Stimulated activated CD4-positive, alpha-beta T cell treated with anti-CD3 and anti-CD28 coated beads, TNF-alpha, amount 100 ng/mL, for 48 hours (primary cell): ENCODE measurements around the gene IDH2.
"Not testable (repeated sequence)": the region's sequence is repeated elsewhere in the genome, so short reads cannot be mapped to it uniquely, and the experiment has no call there.

Experiments used
- DNase-seq, 3 donors: peaks; one replicate each; pipeline ENCODE4 v3.0.0-alpha.2; 2020; ENCODE audit warnings: low read depth in 3 of 3

IDH2 gene

DNA sequence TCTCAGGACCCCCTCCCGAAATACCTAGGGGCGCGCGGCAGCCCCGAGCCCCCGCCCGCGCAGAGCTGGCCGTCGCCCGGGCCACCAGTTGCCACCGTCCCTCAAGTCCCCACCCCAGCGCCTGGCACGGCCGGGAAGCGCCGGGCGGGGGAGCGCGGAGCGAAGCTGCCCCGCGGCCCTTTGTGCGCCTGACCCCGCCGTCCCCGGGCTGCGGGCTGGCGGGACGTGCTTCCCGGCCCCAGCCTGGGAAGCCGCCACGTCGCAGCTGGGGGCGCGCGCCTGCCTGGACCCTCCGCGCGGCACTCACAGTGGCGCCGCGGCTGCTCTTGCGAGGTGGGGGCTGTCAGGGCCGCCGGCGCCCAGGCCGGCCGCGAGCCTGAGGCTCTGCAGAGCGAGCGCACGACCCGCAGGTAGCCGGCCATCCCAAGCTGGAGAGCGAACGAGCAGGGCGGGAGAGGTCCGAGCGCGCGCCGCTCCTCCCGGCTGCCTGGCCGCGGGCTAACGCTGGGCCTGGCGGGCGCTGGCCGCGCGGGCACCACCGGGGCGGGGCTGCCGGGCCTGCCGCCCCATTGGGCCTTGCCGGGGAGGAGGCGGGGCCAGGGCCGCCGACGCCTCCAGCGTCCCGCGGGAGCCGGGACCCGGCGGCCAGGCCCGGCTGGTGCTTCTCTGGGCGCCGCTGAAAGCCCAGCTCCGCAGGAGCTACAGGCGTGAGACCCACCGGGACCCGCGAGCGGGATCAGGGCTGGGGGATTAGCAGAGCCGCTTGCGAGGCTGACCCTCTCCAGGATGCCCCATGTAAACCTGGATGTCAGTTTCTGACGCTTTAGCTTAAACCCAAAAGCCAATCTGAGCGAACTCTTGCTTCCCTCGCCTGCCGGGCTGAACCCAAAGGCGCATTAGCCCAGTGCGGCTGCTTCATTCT is at the start of gene IDH2:
Gene IDH2, minus strand, starts transcription at position 500 of the 922 bp plus-strand sequence. Its CDS starts 78 bp downstream, at position 422.
- peak in 2 of 3 donors; percentile 46 to 70 for DNase-seq

DNA sequence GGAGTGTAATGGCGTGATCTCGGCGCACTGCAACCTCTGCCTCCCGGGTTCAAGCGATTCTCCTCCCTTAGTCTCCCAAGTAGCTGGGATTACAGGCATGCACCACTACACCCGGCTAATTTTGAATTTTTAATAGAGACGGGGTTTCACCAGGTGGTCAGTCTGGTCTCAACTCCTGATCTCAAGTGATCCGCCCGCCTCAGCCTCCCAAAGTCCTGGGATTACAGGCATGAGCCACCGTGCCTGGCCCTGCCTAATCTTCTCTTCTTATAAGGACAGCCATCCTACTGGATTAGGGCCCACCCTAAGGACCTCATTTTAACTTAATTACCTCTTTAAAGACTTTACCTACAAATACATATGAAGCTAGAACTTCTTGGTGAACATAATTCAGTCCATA is 48.3 kb upstream of the IDH2 start:
- not testable (repeated sequence) for DNase-seq

DNA sequence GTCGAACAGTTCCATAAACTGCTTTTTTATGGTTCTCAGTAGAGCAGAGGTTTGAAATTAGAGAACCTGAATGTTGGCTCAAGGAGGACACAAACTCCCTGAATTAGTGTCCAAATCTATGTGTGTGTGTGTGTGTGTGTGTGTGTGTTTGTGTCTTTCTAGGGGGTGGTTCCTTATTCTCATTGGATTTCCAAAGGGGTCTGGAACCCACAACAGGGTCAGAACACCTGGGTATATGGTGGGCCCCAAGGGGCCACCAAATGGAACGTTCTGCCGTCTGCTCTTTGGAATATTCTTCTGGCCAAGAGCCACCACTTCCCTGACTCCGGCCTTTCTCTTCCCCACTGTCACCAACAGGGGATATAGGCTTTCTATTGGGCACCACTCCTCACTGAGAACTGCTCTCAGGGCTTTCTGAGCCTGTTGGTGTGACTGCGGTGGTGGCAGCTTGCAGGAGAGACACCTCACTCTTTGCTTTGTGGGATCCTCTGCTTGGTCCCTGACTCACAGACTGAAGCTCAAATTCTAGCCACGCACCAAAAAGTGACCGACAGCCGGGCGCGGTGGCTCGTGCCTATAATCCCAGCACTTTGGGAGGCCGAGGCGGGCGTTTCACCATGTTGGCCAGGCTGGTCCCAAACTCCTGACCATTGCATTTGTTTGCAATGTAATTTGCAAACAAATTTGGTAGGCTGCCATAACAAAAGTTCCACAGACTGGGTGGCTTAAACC is 47.5 kb upstream of the IDH2 start:
- no peak for DNase-seq

DNA sequence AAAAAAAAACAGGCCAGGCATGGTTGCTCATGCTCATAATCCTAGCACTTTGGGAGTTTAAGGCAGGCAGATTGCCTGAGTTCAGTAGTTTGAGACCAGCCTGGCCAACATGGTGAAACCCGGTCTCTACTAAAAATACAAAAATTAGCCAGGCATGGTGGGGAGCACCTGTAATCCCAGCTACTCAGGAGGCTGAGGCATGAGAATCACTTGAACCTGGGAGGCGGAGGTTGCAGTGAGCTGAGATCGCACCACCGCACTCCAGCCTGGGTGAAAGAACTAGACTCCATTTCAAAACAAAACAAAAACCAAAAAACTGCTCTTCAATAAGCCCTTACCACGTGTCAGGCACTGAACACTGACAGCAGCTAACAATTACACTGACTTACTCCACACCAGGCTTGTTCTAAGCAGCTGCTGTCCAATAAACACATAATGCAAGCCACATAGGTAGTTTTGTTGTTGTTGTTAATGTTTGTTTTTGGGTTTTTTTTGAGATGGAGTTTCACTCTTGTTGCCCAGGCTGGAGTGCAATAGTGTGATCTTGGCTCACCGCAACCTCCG is 44.0 kb upstream of the IDH2 start:
- DNase-seq: not testable (repeated sequence)

DNA sequence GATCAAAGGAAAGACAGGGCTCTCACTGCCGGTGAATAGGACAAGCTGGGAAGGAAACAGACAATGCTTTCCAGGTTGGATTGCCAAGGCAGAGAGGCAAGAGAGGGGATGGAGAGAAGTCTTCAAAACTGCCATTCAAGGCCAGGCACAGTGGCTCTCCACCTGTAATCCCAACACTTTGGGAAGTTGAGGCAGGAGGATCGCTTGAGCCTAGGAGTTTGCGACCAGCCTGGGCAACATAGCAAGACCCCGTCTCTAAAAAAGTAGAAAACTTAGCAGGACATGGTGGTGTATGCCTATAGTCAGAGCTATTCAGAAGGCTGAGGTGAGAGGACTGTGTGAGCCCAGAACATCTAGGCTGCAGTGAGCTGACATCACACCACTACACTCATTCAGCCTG is 43.5 kb upstream of the IDH2 start:
- DNase-seq: no peak

DNA sequence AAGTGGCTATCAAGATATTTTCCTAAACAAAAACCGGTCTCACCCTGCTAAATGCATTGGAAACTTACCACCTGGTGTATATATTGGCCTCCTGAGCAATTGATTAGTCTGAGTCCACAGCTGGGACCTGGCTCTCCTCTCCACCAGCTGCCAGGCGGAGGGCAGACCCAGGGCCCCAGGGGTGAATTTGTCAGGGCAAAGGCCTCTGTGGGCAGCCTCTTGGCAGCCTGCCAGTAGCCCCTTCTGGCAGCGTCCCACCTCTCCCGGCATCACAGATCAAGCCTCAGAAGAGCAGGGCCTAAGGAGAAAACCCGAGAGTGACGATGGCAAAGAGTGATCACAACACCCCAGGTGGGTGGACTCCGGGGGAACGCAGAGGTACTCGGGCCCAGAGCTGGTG is 43.0 kb upstream of the IDH2 start:
- no peak for DNase-seq

DNA sequence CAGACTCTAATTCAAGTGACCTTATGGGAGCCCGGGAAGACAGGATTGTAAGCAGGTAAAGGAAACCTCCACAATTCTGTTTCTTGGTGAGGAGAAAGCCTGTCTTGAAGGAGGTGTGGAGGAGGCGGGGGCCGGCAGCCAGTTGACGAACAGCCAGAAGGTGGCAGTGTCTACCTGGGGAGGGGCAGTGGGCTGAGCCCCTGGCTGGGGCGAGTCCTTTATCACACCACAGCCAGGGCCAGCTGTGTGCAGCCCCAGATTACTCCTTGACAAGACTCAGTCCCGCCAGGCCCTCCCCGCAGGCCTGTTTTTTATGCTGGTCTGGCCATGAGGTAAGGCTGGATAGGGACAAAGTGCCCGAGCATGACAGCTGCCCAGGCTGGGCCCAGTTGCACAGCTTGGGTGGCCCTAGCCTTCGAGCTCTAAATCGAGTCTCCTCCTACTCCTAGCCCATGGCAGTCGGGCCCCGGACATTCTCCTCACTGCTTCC is 40.9 kb upstream of the IDH2 start:
- DNase-seq: peak; percentile 45 to 74 (median 50)

DNA sequence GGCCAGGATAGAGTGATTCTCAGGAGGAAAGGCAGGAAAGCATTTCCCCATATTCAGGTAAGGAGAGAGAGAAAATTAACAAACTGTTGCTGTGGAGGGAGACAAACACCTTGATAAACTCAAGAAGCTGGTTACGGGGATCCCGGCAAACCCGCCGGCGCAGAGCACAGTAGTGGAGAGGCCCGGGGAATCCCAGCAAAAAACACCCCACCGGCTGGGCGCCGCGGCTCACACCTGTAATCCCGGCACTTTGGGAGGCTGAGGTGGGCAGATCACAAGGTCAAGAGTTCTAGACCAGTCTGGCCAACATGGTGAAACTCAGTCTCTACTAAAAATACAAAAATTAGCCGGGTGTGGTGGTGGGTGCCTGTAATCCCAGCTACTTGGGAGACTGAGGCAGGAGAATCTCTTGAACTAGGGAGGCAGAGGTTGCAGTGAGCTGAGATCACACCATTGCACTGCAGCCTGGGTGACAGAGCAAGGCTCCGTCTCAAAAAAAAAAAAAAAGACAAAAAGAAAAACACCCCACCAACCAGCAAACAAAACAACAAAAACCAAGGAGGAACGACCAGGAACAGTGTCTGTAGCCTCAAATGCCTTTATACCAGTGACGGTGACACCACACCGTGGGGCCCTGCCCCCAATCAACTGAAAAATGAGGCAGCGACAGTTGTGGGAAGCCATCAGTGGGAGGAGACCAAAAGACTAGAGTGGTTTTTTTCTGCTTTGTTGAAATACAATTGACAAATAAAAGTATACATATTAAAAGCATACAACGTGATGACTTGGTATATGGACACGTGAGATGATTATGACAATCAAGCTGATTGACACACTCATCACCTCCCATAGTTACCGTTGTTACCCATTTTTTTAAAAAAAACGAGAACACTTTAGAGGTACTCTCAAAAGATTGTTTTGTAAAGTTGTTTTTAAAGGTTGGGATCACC is 40.2 kb upstream of the IDH2 start:
- DNase-seq: peak in 2 of 3 donors; percentile 10 to 27

DNA sequence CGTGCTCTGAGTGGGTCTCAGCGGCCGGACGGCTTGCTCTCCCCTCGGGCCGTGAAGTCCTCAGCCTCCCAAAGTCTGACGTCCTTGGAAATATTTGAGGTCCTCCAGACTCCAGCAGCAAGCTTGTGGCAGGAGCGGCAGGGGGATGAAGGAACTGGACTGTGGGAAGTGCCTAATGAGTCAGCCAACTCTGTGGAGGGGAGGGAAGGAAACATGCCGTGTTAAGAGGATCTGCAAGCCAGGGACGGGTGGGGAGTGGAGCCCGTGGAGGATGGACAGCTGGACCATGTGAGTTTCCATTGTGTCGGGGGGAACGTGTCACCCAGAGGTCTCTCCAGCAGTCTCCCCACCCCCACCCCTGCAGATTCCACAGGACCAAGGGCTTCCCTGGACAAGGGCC is 39.4 kb upstream of the IDH2 start:
- no peak for DNase-seq

DNA sequence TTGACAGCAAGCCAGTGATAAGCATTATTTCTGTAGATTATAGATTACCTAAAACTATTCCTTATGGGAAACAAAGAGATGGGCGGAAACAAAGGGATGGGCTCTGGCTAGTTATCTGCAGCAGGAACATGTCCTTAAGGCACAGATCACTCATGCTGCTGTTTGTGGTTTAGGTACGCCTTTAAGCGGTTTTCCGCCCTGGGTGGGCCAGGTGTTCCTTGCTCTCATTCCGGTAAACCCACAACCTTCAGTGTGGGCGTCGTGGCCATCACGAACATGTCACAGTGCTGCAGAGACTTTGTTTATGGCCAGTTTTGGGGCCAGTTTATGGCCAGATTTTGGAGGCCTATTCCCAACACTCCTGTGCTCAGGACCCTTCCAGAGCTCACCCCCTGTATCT is 37.3 kb upstream of the IDH2 start:
- DNase-seq: peak in 1 of 3 donors; percentile 23

DNA sequence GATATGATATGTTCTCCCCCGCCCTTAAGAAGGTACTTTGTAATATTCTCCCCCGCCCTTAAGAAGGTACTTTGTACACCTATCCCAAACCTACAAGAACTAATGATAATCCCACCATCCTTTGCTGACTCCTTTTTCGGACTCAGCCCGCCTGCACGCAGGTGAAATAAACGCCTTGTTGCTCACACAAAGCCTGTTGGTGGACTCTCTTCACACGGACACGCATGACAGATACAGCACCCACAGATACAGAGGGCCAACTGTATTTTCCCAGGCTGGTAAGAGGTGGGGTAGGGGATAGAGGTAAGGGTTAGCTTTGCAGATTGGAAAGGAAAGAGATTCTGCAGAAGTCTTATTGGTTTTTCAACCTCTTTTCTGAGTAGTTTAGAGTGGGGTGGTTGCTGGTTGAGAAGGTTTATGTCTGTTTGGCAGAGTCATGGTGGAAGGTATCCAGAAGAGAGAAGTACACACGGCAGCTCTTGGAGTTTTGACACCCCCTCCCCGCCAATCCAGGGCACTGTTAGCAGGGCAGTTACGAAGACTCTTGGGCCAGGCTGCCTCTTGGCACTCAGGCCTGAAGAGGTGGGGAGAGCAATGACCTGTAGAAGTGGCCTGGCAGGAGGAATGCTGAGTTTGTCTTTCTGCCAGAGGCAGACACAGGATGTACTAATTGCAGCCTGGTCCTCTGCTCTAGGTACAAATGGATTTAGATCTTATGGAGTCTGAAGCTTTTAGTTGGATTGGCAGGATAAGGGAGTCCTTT is 36.0 kb upstream of the IDH2 start:
- DNase-seq: no peak

DNA sequence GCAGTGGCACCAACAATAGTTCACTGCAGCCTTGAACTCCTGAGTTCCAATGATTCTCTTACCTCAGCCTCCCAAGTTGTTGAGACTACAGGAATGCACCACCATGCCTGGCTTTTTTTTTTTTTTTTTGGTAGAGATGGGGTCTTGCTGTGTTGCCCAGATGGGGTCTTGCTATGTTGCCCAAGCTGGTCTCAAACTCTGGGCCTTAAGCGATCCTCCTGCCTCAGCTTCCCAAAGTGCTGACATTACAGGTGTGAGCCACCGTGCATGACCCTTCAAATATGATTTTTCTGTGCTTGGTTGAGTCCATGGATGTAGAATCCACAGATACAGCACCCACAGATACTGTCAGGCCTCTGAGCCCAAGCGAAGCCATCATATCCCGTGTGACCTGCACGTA is 30.2 kb upstream of the IDH2 start:
- DNase-seq: no peak

DNA sequence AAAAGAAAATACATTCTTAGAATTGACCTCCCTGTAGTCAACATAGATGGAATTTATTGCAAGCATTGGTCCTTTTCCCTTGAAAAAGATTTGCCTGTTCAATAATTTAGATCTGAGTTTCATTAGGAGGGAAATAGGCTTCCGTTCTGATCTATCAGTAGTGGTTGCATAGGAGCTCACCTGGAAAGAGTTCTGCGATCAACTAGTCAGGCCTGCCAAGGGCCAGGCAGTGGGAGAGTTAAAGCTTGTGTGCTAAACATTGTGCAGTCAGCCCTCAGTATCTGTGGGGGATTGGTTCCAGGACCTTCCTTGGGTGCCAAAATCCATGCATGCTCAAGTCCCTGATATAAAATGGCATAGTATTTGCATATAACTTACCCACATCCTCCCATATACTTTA is 29.6 kb upstream of the IDH2 start:
- DNase-seq: no peak

DNA sequence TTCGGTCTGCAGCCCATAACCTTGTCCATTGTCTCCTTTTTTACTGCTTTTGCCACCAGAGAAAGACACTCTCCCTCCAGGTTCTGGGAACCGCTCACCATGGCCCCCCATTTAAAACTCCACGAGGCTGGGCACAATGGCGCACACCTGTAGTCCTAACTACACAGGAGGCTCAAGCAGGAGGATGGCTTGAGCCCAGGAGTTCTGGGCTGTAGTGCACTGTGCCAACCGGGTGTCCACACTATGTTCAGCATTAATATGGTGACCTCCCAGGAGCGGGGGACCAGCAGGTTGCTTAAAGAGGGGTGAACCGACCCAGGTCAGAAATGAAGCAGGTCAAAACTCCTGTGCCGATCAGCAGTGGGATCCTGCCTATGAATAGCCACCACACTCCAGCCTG is 28.0 kb upstream of the IDH2 start:
- DNase-seq: no peak

DNA sequence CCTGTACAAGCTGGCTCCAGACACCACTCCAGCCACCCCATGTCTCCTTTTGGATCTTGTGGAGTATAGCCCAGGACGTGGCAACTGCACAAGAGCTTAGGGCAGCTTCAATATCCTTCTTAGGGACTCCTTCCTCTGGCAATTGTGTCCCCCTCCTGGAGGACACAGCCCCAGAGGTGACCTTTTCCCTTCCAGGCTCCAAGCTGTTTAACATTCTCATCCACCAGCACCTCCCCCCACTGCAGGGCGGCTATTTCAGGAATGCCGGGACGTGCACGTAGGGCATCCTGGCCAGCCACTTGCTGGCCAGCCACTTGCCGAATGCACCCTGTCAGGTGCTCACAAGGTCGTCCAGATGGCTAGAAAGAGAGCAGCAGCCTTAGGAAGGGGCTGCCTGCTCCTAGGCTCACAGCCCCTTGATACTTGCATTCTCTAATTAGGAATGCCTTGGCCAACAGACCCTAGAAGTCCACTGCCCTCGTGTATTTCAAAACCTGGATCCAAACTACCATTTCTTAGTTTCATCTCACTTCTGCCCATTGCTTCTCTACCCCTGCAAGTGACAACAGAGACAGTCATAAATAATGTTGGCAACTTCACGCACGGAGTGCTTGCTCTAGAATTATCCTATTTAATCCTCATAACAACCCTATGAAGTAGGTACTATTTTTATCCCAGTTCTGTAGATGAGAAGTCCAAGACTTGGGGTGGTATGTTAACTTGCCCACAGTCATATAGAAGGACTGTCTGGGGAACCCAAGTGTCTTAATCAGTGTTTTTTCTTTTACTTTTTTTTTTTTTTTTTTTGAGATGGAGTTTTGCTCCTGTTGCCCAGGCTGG is 24.5 kb upstream of the IDH2 start:
- DNase-seq: no peak

DNA sequence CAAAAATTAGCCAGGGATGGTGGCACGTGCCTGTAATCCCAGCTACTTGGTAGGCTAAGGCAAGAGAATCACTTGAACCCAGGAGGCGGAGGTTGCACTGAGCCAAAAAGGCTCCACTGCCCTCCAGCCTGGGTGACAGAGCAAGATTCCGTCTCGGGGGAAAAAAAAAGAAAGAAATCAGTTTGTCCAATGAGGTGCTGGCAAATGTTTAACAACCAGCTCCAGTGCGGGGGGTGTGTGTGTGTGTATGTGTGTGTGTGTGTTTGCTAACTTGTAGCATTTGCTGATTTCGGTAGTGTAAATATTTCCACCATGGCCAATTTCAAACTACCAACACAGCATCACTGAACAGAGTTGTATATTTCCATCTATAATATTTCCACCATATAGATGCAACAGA is 23.8 kb upstream of the IDH2 start:
- no peak for DNase-seq

DNA sequence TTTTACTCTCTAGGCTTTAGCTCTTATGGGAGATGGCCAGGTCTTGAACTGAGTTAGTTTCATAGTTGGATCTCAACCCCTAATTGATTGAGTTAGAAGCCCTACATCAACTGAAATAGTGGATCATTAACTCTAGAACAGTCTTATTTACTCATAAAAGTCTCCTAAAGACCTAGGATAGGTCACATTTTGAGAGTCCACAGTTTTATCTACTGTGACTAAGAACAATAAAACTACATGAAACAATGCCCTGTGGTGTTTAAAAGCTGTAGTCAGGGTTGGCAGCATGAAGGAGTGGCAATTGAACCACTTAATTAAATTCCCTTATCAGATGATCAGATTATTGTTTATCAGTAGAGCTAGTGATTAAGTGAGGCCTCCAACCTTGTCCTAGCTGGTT is 22.2 kb upstream of the IDH2 start:
- DNase-seq: no peak

DNA sequence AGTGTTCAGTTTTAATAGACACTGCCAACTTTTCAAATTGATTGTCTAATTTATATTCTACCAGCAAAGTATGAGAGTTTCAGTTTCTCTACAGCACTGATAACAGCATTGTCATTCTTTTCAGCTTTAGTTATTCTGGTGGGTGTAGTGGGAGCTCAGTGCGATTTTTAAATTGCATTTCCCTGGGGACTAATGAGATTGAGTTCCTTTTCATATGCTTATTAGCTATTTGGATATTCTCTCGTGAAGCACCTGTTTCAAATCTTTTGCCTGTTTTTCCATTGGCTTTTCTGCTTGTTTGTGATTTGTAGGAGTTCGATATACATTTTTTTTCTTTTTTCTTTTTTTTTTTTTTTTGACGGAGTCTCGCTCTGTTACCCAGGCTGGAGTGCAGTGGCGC is 18.8 kb upstream of the IDH2 start:
- no peak for DNase-seq

DNA sequence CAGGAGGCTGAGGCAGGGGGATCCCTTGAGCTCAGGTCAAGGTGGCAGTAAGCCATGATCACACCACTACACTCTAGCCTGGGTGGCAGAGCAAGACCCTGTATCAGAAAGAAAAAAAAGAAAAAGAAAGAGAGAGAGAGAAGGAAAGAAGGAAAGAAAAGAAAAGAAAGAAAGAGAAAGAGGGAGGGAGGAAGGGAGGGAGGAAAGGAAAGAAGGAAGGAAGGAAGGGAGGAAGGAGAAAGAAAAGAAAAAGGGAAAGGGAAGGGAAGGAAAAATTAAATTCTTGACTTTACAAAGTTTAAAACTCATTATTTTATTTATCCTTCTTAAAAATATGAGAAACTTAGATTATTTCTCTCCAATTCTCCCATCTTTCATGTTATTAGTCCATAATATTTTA is 17.1 kb upstream of the IDH2 start:
- DNase-seq: no peak

DNA sequence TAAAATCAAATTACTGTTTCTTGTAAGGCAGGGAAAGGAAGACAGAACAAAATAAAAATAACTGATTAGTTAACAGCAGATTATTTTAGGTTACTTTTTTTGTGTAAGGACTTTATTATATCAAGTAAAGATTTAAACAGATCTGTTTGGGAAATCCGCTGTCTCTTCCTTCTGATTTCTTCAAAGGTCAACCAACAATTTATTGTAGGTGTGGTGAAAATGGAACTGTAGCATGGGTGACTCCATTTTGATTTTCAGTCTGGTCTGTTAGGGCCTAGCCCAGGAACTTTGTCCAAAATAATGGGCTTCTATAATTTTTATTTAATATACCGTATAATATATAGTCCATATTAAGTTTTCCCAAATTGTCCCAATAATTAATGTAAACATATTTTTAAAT is 13.5 kb upstream of the IDH2 start:
- DNase-seq: no peak
